ENCODE data around the gene EXOC8. TPM values are rescaled to one million over a fixed set of nuclear protein-coding genes. Genes with fewer than 3 reads are reported as not detected.
"Not testable (repeated sequence)": the region's sequence is repeated elsewhere in the genome, so short reads cannot be mapped to it uniquely, and the experiment has no call there.

EXOC8 gene
- total and polyA plus RNA-seq, 2 of the 8 experiments (the other 6 are each of a cell fraction or from before 2014, with no cell fraction given) = 2.0 to 9.8 TPM

- no peak for TF ChIP-seq NRF1 (IDR thresholded peaks at IDR 0.05; ENCODE audit: low read depth, low read length)
- TF ChIP-seq SIX5 (IDR thresholded peaks at IDR 0.05; ENCODE audit: low read depth, low read length) = no peak
- TF ChIP-seq ASH2L (IDR thresholded peaks at IDR 0.05; ENCODE audit: low read length) = no peak
- no peak for TF ChIP-seq TBP (IDR thresholded peaks at IDR 0.05; ENCODE audit: low read depth, low read length)
- TF ChIP-seq NANOG (IDR thresholded peaks at IDR 0.05; ENCODE audit: insufficient read depth, low read depth, low read length, poor library complexity, severe bottlenecking) = no peak
Observed at GRCh38 chr1:231351816-231352215, 14.2 kb upstream of the EXOC8 start (continued).

DNA sequence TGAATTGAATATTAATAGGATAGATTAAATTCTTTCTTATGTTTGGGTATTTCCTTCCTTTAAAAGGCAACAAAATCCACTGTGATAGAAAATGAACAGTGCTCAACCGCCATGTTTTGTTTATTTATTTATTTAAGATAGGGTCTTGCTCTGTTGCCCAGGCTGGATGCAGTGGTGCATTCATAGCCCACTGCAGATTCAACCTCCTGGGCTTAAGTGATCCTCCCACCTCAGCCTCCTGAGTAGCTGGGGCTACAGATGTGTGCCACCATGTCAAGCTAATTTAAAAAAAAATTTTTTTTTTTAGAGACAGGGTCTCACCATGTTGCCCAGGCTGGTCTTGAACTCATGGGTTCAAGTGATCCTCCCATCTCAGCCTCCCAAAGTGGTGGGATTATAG lies 11.2 kb upstream of the EXOC8 start:
- H3K4ac ChIP-seq (replicated peaks; ENCODE audit: insufficient read length, low read depth, low read length); H4K8ac ChIP-seq (ENCODE audit: extremely low read depth, insufficient read depth, low read length); H4K20me1 ChIP-seq (replicated peaks in 1 of 2; ENCODE audit: control insufficient read depth in 1 of 2, insufficient read depth in 2 of 2, low read length in 2 of 2); H4K5ac ChIP-seq (ENCODE audit: insufficient read length, low read depth, low read length); H3K4me1 ChIP-seq (replicated peaks in 1 of 4; ENCODE audit: control insufficient read depth in 3 of 4, insufficient read depth in 4 of 4, low read length in 3 of 4); H2BK120ac ChIP-seq (replicated peaks; ENCODE audit: low read depth, low read length); H3K23me2 ChIP-seq (ENCODE audit: low read depth, low read length); H3K4me2 ChIP-seq (ENCODE audit: insufficient read depth in 1 of 2, low read depth in 2 of 2, low read length in 2 of 2); H4K91ac ChIP-seq (replicated peaks; ENCODE audit: insufficient read length, low read length); H2BK5ac ChIP-seq (ENCODE audit: low read depth, low read length); H3K14ac ChIP-seq (ENCODE audit: insufficient read length); H3K4me3 ChIP-seq (ENCODE audit: extremely low read depth in 1 of 4, insufficient read depth in 2 of 4, low read depth in 3 of 4, low read length in 4 of 4); H3K9me3 ChIP-seq (ENCODE audit: insufficient read depth in 2 of 2, low read depth in 1 of 2, low read length in 1 of 2); H2BK12ac ChIP-seq (ENCODE audit: low read depth, low read length); H3K27me3 ChIP-seq (replicated peaks in 1 of 4; ENCODE audit: control insufficient read depth in 3 of 4, extremely low read depth in 1 of 4, insufficient read depth in 3 of 4, low read length in 3 of 4); H3K23ac ChIP-seq (ENCODE audit: insufficient read length); H2AFZ ChIP-seq (ENCODE audit: low read length); H3K18ac ChIP-seq (ENCODE audit: extremely low read depth, low read length); H2BK15ac ChIP-seq (ENCODE audit: low read length); H2AK5ac ChIP-seq (ENCODE audit: low read depth, low read length); FAIRE-seq; H3K79me1 ChIP-seq (ENCODE audit: low read depth, low read length); H3K9ac ChIP-seq (replicated peaks in 1 of 4; ENCODE audit: extremely low read depth in 1 of 4, low read depth in 3 of 4, low read length in 3 of 4); POLR2A ChIA-PET (ENCODE audit: partially characterized antibody); H3K79me2 ChIP-seq (ENCODE audit: control insufficient read depth in 1 of 2, insufficient read depth in 2 of 2, low read length in 2 of 2); H3K27ac ChIP-seq (ENCODE audit: low read depth, low read length); DNase-seq (ENCODE audit: low read depth in 1 of 2, low spot score in 2 of 2); H3K56ac ChIP-seq (replicated peaks; ENCODE audit: insufficient read length, low read depth, low read length); H2BK20ac ChIP-seq (ENCODE audit: low read length): not testable (repeated sequence)
- peaks cover 4 to 40% (median 16%) of the 10 kb centered on the region in 4 experiments; a peak in 7 of 8 replicates for H3K36me3 ChIP-seq (ENCODE audit: control insufficient read depth in 2 of 4, insufficient read depth in 4 of 4, low read length in 3 of 4)
- CTCF ChIA-PET (ENCODE audit: partially characterized antibody) = interaction anchor here (1.4 kb wide), 2 partner anchors 8 to 33 kb away, joined by 4 to 5 read pairs; no protein-coding TSS in a partner anchor
- WGBS, 2 experiments (ENCODE audit: extremely low coverage in 1 of 2, insufficient coverage in 1 of 2, insufficient read length in 1 of 2, insufficient replicate concordance in 2 of 2, low coverage in 1 of 2, low lambda C conversion rate in 2 of 2, missing lambda C conversion rate in 1 of 2) = 94% methylated on average over 1 of the region's 1 CpG; no CpG with 5 or more reads in 1 of the 2 experiments
